ENCODE results near the gene CRIM1.

CRIM1 gene

DNA sequence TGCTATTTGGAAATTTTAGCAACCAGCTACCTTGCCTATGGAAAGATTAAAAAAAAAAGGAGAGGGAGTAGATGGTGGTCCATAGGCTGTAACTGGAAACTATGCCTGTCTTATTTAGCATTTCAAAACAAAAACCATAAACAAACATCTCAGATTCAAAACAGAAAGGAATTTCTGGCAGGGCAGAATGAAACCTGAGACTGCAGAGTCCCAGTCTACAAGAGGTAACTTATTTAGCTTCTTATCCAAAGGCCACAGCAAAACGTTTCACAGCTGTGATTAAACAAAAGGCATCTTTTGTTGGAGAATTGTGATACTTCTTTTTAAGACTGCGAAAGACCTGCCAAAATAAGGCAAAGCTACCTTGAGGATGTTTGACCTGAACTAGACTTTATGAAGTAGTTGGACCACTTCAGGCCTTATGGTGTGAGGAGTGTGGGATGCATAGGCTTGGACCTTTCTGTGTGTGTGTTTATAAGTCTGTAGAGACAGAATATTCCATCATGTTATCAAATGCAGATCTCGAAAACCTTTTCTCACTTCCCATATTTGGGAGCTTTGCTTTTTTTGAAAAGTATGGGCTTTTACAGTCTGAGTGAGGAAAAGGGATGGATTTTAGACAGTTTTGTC lies 11.0 kb downstream of the CRIM1 start:
- no peak for TF ChIP-seq FOXP2 (optimal IDR thresholded peaks at IDR 0.05; ENCODE audit: borderline replicate concordance, extremely low read depth, extremely low read length, insufficient read depth)
- no peak for TF ChIP-seq TAF1 (IDR thresholded peaks at IDR 0.05; ENCODE audit: borderline replicate concordance, insufficient read depth, low read length)
- no peak for TF ChIP-seq POLR2AphosphoS5 (IDR thresholded peaks at IDR 0.05; ENCODE audit: low read depth, low read length)
- TF ChIP-seq, protein P1, sequence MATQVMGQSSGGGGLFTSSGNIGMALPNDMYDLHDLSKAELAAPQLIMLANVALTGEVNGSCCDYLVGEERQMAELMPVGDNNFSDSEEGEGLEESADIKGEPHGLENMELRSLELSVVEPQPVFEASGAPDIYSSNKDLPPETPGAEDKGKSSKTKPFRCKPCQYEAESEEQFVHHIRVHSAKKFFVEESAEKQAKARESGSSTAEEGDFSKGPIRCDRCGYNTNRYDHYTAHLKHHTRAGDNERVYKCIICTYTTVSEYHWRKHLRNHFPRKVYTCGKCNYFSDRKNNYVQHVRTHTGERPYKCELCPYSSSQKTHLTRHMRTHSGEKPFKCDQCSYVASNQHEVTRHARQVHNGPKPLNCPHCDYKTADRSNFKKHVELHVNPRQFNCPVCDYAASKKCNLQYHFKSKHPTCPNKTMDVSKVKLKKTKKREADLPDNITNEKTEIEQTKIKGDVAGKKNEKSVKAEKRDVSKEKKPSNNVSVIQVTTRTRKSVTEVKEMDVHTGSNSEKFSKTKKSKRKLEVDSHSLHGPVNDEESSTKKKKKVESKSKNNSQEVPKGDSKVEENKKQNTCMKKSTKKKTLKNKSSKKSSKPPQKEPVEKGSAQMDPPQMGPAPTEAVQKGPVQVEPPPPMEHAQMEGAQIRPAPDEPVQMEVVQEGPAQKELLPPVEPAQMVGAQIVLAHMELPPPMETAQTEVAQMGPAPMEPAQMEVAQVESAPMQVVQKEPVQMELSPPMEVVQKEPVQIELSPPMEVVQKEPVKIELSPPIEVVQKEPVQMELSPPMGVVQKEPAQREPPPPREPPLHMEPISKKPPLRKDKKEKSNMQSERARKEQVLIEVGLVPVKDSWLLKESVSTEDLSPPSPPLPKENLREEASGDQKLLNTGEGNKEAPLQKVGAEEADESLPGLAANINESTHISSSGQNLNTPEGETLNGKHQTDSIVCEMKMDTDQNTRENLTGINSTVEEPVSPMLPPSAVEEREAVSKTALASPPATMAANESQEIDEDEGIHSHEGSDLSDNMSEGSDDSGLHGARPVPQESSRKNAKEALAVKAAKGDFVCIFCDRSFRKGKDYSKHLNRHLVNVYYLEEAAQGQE (IDR thresholded peaks at IDR 0.05; ENCODE audit: insufficient read depth in 1 of 2, low read depth in 2 of 2, low read length in 2 of 2): no peak
- no peak for TF ChIP-seq SIN3A (IDR thresholded peaks at IDR 0.05; ENCODE audit: borderline replicate concordance, insufficient read depth, low read length)

DNA sequence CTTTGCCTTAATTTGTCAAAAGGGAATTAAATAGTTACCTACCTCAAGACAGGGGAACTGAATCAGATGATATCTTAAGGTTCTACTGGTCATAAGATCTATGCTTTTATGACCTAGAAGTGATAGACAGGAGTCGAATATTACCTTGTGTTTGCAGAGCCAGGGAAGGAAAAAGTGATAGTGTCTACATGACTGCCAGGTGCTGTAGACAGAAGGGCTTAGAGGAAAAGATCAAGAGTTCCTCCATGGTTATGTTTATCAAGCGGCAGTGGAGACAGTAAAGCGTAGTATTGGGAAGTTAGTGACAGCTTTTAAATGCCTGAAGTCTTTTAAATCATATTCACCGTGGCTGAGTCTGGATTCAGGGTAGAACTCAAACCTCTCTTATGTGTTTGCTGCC lies 11.9 kb downstream of the CRIM1 start:
- TF ChIP-seq TAF1 (IDR thresholded peaks at IDR 0.05; ENCODE audit: borderline replicate concordance, insufficient read depth, low read length): no peak
- no peak for TF ChIP-seq SIN3A (IDR thresholded peaks at IDR 0.05; ENCODE audit: borderline replicate concordance, insufficient read depth, low read length)
- no peak for TF ChIP-seq POLR2AphosphoS5 (IDR thresholded peaks at IDR 0.05; ENCODE audit: low read depth, low read length)
- TF ChIP-seq FOXP2 (optimal IDR thresholded peaks at IDR 0.05; ENCODE audit: borderline replicate concordance, extremely low read depth, extremely low read length, insufficient read depth): no peak
- TF ChIP-seq, protein P1 (IDR thresholded peaks at IDR 0.05; ENCODE audit: insufficient read depth in 1 of 2, low read depth in 2 of 2, low read length in 2 of 2): no peak

DNA sequence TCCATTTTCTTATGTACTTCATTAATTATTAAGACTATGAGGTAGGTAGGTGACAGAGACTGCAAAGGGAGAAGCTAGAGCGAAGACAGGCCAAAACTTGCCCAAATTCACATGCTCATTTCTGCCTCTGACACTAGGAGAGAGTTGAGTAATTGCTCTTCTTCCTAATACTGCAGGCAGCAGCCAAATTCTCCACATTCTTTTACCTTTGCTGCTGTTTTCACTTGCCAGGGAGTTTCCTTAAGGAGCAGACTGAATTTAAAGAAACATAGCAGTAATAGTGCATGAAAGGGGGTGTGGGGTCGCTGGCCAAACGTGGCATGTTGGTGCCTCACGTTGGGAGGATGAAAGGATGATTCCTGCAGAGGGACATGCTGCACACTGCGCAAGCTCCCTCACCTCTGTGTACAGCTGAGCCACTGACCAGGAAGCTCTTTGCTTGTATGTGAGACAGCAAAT lies 12.3 kb downstream of the CRIM1 start:
- TF ChIP-seq POLR2AphosphoS5 (IDR thresholded peaks at IDR 0.05; ENCODE audit: low read depth, low read length) (no peak), FOXP2 (optimal IDR thresholded peaks at IDR 0.05; ENCODE audit: borderline replicate concordance, extremely low read depth, extremely low read length, insufficient read depth) (no peak), TAF1 (IDR thresholded peaks at IDR 0.05; ENCODE audit: borderline replicate concordance, insufficient read depth, low read length) (no peak), SIN3A (IDR thresholded peaks at IDR 0.05; ENCODE audit: borderline replicate concordance, insufficient read depth, low read length) (no peak)
- TF ChIP-seq, protein P1 (IDR thresholded peaks at IDR 0.05; ENCODE audit: insufficient read depth in 1 of 2, low read depth in 2 of 2, low read length in 2 of 2): no peak

DNA sequence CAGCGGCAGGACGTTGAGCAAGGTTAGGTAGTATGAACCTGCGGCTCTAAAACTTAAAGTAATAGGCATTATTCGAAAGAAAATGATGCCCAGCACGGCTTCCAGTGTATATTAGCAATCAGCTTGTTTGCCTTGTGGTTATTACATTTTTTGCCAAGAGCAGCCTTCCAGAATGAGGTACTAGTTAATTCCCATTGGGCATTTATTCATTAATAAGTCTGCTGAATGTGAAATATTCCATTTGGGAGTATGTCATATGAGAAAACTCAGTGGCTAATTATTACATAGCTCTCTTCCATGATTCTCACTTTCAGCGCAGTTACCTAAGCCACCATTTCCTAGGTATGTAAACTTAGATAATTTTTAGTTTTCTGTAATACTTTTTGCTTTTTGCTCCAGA lies 12.9 kb downstream of the CRIM1 start:
- TF ChIP-seq FOXP2 (optimal IDR thresholded peaks at IDR 0.05; ENCODE audit: borderline replicate concordance, extremely low read depth, extremely low read length, insufficient read depth) (no peak), TAF1 (IDR thresholded peaks at IDR 0.05; ENCODE audit: borderline replicate concordance, insufficient read depth, low read length) (no peak), SIN3A (IDR thresholded peaks at IDR 0.05; ENCODE audit: borderline replicate concordance, insufficient read depth, low read length) (no peak), POLR2AphosphoS5 (IDR thresholded peaks at IDR 0.05; ENCODE audit: low read depth, low read length) (no peak)
- TF ChIP-seq, protein P1 (IDR thresholded peaks at IDR 0.05; ENCODE audit: insufficient read depth in 1 of 2, low read depth in 2 of 2, low read length in 2 of 2): no peak
